Ureter (tissue), 1 donor: ENCODE data around the gene CARD6. TPM values are rescaled to one million over a fixed set of nuclear protein-coding genes. Genes with fewer than 3 reads are reported as not detected.
"Not testable (repeated sequence)": the region's sequence is repeated elsewhere in the genome, so short reads cannot be mapped to it uniquely, and the experiment has no call there.

Source experiments
- DNase-seq: peaks from one replicate; pipeline ENCODE4 v3.0.0-alpha.2; 2020; ENCODE audit warnings: low spot score
- total RNA-seq: library from RNA; stranded (reverse); gene quantifications from one replicate; pipeline ENCODE4 v1.2.4, GENCODE V29; 2023
- donor health status: DM: yes; HTN: yes; CAD: no.

CARD6 gene, protein sequence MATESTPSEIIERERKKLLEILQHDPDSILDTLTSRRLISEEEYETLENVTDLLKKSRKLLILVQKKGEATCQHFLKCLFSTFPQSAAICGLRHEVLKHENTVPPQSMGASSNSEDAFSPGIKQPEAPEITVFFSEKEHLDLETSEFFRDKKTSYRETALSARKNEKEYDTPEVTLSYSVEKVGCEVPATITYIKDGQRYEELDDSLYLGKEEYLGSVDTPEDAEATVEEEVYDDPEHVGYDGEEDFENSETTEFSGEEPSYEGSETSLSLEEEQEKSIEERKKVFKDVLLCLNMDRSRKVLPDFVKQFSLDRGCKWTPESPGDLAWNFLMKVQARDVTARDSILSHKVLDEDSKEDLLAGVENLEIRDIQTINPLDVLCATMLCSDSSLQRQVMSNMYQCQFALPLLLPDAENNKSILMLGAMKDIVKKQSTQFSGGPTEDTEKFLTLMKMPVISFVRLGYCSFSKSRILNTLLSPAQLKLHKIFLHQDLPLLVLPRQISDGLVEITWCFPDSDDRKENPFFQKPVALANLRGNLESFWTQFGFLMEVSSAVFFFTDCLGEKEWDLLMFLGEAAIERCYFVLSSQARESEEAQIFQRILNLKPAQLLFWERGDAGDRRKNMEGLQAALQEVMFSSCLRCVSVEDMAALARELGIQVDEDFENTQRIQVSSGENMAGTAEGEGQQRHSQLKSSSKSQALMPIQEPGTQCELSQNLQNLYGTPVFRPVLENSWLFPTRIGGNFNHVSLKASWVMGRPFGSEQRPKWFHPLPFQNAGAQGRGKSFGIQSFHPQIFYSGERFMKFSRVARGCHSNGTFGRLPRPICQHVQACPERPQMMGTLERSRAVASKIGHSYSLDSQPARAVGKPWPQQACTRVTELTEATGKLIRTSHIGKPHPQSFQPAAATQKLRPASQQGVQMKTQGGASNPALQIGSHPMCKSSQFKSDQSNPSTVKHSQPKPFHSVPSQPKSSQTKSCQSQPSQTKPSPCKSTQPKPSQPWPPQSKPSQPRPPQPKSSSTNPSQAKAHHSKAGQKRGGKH
- 17.1 TPM for total RNA-seq

DNA sequence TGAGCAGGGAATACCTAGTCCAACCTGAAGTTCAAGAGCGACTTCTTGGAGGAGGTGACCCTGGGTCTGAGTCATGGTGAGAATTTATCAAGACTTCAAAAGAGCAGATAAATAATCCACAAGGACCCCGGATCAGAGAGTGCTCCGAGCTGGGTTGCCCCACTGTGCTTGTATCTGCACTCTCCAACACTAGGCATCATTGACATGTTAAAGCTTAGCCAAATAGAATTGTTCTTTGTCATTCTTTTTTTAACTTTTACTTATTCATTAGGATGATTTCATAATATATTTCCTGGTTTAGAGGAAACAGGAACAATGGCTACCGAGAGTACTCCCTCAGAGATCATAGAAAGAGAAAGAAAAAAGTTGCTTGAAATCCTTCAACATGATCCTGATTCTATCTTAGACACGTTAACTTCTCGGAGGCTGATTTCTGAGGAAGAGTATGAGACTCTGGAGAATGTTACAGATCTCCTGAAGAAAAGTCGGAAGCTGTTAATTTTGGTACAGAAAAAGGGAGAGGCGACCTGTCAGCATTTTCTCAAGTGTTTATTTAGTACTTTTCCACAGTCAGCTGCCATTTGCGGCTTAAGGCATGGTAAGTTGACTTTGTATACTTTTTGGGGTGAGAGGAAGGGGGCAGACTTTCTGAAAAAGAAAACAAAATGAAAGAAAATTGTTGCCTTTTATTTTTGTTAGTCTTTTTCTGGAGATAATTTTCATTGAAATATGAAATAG, at the start of gene CARD6:
Gene CARD6, plus strand, starts transcription at position 300 of the 738 bp plus-strand sequence. Its CDS starts 16 bp downstream, at position 316.
- no peak for DNase-seq

DNA sequence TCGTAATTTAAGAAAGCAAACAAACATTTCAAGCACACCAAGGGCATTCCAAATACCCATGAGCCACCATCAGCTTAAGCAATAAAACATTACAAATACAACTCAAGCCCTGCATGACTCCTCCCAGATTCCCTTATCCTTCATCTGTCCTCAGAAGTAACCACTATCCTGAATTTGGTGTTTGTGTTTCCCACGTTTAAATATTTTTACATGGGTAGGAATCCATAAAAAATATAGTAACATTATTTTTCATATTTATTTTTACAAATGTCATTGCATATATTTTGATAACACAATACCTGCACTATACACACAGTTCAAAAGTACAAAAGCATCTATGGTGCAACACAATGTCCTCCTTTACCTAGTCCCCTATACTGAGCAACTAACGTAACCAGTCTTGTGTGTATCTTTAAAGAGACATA, 49.4 kb upstream of the CARD6 start:
- DNase-seq = no peak

DNA sequence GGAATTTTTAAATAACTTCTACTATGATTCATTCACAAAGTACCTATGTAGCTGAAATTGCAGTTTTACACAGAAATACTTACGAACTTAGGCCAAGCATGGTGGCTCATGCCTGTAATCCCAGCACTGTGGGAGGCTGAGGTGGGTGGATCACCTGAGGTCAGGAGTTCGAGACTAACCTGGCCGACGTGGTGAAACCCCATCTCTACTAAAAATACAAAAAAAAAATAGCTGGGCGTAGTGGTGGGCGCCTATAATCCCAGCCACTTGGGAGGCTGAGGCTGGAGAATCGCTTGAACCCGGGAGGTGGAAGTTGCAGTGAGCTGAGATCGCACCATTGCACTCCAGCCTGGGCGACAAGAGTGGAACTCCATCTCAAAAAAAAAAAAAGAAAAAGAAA, 48.5 kb upstream of the CARD6 start:
- not testable (repeated sequence) for DNase-seq

DNA sequence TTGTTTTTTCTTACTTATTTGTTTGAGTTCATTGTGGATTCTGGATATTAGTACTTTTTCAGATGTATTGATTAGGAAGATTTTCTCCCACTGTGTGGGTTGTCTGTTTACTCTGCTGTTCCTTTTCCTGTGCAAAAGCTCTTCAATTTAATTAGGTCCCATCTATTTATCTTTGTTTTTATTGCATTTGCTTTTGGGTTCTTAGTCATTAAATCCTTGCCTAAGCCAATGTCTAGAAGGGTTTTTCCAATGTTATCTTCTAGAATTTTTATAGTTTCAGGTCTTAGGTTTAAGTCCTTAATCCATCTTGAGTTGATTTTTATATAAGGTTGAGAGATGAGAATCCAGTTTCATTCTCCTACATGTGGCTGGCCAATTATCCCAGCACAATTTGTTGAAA, 46.8 kb upstream of the CARD6 start:
- DNase-seq = not testable (repeated sequence)

DNA sequence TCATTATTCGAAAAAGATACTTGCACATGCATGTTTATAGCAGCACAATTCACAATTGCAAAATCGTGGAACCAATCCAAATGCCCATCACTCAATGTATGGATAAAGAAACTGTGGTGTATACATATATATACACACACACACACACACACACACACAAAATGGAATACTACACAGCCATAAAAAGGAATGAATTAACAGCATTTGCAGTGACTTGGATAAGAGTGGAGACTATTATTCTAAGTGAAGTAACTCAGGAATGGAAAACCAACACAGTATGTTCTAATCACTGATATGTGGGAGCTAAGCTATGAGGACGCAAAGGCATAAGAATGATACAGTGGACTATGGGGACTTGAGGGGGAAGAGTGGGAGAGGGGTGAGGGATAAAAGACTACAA, 46.3 kb upstream of the CARD6 start:
- not testable (repeated sequence) for DNase-seq

DNA sequence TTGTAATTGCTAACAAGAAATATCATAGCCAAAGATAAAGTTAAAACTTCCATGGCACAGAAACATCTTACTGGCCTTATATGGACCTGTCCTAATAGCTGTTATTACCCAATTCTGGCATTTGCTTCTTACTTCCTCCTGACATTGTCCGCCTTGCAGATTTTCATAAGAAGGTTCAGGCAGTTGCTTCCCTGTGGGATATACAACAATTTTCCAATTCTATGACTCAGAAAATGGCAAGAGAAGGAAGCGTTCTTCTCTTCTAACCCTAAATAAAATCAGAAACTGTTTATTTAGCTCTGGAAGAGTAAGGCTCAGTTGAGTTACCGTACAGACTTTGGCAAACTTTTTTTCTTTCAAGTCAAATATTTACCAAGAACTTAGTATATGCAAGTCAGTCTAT, 44.7 kb upstream of the CARD6 start:
- DNase-seq = no peak

DNA sequence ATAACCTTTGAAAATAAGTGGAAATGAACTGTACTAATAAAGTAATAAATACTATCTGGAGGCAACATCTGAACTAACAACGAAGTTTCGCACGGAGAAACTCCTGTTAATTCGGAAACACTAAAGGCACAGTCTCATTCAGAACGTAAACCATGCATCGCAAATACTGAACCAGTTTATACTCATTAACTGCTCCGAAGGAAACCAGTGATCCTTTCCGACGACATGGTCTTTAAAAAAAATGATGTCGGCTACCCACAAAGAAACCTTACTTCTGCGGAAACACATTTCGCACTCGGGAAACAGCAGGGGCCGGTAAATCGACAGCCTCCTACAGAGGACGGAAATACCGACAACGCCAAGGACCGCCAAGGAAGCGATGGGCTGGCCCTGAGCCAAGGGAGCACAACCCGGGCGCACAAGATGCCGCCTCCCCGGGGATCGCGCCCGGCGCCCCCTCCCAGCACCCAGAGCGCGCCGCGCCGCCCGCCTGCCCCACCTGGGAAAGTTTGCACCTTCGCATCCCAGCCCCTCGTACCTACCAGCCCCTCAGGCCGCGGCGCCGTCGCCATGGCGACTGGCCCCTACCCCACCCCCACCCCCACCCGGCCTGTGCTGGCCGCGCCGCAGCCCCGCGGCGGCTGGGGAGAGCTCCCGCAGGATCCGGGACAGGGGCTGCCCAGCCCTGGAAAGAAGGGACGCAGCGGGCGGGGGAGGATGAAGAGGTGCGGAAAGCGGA, 43.7 kb upstream of the CARD6 start:
- DNase-seq = peak; percentile 80

DNA sequence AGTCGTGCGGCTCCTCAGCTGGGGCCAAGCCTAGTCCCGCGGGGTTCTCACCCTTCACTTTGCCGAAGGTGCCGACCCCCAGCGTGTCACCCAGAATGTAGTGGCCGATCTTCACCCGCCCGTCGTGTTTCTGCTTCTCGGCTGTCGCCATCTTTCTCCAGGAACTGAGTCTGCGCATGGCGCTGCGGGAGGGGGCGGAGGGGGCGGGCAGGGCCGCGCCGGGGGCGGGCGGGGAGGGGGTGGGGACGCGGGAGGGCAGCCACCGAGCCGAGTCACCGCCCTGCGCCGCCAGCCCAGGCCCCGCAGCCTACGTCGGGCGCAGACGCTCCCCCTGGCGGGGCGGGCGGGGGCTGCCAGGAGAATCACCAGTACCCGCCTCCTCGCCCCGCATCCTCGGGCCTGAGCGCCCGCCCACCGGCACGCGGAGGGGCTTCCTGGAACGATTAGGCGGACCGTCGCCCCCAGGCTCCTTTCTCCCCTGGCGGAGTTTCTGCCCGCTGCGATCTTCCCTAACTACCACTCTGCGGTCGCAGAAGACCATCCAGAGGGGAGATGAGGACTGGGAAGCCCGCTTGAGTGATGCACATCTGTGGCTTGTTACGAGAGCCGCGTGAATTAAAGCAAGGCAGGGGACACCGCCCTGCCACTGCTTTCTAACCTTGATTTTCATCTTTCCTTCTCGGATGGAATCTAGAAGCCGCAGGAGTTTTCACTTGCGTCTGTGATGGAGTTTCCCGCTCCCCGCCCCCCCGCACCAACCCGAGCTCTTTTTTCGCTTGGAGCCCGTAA, 43.0 kb upstream of the CARD6 start, which contains the start of gene PRKAA1:
Gene PRKAA1, minus strand, starts transcription at position 363 of the 789 bp plus-strand sequence. Its CDS starts 185 bp downstream, at position 178.
- DNase-seq = peak; percentile 87

DNA sequence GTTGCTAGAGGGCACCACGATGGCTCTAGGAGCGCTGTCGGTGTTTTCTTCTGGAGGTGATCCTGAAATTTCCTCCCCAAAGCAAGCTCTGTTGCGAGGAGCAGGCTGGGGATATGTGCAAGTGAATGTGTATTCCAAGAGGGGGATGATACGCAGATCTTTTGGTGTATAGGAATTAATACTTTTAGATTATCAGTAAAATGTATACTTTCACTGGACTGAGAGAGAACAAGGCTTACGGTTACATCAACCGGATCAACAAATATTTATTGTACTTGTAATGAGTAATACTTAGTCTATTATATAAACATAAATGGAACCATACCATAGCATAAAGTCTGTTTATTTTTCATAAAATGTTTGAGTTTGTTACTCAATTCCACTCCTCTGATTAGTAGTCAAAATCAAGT, 42.4 kb upstream of the CARD6 start:
- DNase-seq = no peak

DNA sequence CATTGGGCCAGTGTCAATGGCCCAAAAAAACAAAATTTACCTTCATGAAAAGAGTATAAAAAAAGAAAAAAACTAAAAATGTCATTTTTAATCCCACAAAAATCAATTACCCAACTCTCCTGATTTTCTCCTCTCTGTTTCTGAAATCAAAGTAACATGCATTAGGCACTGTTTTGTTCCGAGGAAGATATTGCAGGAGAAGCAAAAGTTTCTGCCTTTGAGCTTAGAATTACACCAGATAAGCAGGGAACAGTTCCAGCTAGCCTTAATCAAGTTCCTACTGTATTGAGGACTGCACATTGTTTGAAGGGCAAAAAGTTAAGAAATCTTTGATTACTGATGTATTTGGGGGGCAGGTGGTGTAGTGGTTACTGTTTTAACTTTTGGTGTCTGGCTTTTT, 41.9 kb upstream of the CARD6 start:
- DNase-seq = no peak

DNA sequence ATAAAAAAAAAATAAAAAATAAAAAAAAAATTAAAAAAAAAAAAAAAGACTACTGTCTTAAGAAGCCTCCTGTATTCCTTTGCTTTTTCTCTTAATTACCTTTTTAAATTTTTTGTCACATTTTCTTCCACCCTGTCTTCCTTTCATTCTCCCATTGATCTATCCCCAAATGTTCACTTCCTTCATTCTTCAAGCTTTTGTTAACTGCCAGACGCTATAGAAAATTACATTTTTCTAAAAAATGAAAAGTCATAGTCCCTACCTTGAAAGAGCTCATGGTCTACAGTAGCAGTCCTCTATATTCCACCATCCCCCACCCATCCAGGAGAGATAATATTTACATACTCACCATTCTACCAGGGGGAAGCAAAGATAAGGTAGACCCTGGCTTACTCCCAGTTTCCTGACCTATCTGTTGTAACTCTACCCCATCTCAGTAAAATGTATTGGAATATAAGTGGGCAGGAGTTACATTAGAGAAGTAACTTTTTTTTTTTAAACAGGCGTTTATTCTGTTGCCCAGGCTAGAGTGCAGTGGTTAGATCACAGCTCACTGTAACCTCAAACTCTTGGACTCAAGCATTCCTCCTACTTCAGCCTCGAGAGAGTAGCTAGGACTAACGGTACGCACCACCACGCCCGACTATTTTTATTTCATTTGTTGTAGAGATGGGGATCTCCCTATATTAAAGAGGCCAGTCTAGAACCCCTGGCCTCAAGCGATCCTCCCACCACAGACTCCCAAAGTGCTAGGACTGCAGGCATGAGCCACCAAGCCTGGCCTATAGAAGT, 39.2 kb upstream of the CARD6 start:
- no peak for DNase-seq

DNA sequence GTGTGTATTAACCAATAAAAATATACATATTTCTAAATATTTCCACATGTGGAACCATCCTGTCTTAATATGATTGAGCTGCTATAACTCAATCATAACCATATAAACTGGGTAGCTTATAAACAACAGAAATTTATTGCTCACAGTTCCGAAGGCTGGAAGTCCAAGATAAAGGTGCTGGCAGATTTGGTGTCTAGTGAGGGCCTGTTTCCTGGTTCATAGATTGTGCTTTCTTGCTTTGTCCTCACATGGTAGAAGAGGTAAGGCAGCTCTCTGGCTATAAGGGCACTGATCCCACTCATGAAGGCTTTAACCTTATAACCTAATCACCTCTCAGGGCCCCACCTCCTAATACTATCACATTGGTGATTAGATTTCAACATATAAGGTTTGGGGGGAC, 29.0 kb upstream of the CARD6 start:
- DNase-seq = no peak

DNA sequence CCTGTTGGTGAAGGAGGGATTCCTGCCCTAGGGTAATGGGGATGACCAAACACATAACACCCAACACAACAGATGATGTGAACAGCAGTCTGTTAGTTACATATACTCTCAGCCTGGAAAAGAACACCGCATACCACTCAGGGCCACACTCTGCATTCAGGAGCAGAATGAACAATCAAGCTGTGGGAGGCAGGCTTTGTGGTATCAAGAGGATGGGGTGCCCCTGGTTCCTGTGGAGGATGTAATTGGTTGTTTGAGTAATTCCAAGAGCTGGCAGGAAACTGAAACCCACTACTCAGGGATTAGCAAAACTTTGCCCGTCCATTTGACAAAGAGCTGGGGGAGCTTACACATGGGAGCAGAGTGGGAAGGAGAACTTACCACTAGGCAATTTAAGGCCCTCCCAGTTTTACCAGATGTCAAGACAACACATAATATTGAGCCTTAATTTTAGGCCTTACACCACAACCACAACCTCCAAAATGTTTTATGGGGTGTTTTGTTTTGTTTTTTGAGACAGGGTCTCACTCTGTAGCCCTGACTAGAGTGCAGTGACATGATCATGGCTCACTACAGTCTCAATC, 27.4 kb upstream of the CARD6 start:
- no peak for DNase-seq

DNA sequence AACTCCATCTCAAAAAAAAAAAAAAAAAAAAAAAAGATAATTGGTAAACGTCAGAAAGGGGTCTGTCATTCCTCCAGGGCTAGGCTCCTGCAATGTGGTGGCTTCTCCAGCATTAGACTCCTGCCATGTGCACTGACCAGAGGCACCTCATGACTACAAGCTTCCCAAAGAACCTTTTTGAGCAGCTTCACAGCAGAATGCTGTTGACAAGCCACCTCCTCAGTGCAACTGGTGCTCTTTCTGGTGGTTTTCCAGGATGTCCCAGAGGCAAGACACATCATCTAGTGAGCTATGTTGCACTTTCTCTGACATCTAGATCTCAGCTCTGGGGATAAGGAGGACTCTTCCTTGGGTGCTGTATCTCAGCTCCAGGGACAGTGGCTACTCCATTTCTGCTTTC, 17.7 kb upstream of the CARD6 start:
- DNase-seq = no peak

DNA sequence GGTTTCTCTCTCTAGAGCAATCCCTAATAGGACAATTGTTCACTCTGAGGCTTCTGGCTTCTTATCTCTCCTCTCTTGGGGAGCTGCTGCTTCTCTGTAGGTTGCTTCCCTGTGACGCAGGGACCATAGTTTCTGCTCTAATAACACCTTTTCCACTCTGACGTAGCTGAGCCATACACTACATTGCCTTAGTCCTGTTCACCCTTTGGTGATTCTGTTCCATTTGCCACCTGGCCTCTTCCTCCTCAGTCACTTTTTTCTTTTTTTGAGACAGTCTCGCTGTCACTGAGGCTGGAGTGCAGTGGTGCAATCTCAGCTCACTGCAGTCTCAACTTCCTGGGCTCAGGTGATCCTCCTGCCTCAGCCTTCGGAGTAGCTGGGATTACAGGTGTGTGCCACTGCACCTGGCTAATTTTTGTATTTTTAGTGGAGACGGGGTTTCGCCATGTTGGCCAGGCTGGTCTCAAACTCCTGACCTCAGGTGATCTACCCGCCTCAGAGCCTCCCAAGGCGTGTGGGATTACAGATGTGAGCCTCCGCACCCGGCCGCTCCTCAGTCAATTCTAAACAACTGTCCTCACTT, 15.6 kb upstream of the CARD6 start:
- not testable (repeated sequence) for DNase-seq

DNA sequence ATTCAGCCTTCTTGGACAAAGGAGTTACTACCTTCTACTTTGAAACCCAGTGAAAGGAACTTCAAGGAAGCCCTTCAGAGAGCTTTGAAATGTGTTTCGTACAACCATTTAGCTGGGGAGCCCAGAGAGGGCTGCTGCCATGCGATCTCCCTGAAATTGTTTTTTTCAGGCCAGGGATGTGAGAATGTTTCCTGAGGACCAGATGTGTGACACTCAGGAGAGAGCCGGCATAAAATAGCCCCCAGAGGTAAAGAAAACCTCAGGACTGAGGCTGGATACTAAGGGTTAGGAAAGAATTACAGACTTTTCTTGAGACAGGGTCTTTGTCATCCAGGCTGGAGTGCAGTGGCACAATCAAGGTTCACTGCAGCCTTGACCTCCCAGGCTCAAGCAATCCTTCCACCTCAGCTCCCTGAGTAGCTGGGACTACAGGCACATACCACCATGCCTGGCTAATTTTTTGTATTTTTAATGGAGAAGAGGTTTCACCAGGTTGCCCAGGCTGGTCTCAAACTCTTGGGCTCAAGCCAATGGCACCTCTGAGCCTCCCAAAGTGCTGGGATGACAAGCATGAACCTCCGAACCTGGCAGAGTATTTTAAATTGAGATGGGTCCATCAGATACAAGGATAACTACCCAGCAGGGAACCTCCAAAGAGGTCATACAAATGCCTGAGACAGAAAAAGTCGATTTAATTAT, 14.5 kb upstream of the CARD6 start:
- no peak for DNase-seq

DNA sequence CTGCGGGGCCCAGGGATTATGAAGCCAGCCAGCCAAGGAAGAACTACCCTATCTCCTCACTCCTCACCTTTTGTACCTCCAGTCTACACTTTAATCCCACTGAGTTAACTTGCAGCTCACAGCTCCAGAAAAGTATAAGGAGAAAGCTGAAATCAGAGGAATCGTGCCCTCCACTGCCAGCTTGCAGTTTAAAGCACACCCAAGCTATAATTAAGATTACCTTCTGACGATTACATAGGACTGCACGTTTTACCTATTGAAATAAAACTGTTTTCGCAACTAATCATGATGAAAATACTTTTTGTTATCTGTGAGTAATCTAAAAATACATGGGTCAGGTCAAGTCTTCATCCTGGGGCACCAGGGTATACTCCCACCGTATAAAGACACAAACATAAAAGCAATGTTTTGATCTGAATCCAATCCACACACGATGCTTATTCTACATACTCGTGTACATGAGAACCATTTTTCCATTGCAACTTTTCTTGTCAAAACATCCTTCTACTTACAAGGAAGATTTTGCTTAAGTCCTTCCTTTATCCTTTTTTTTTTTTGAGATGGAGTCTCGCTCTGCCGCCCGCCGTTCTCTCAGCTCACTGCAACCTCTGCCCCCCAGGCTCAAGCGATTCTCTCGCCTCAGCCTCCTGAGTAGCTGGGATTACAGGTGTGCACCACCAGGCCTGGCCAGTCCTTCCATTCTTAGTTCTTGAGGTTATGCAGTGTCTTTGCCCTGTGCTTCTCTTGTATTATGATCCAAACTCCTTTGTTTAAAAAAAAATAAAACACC, 13.8 kb upstream of the CARD6 start:
- no peak for DNase-seq
